IPS-18a (cell line): ENCODE results near the gene MTPN.

ENCODE experiments used
- H3K27ac ChIP-seq: one replicate; pipeline ENCODE4 v1.5.1; 2013; ENCODE audit warnings: low read length
- H3K27me3 ChIP-seq: one replicate; pipeline ENCODE4 v1.6.1; 2013; ENCODE audit warnings: mild to moderate bottlenecking, low read length; ENCODE audit not compliant: control insufficient read depth, insufficient read depth
- H3K36me3 ChIP-seq: one replicate; pipeline ENCODE4 v1.6.1; 2013; ENCODE audit warnings: low read depth, low read length; ENCODE audit not compliant: control insufficient read depth
- H3K4me1 ChIP-seq: one replicate; pipeline ENCODE4 v1.6.1; 2013; ENCODE audit warnings: low read depth, low read length; ENCODE audit not compliant: control insufficient read depth
- H3K4me3 ChIP-seq: one replicate; pipeline ENCODE4 v1.5.1; 2013; ENCODE audit warnings: low read length
- H3K9ac ChIP-seq: one replicate; pipeline ENCODE4 v1.6.1; 2013; ENCODE audit warnings: mild to moderate bottlenecking, low read length, moderate library complexity
- H3K9me3 ChIP-seq: one replicate; pipeline ENCODE4 v1.6.1; 2013; ENCODE audit warnings: low read depth, low read length; ENCODE audit not compliant: control insufficient read depth

Gene MTPN

GRCh38 chr7:135919071-135919841 is 57.9 kb downstream of the MTPN start:
- no peak overlapping the region for H3K27ac ChIP-seq
- H3K9me3 ChIP-seq, result no peaks in the 10 kb centered on the region

GRCh38 chr7:135918134-135918533 is 59.0 kb downstream of the MTPN start:
- Histone ChIP-seq H3K36me3 (no peaks in the 10 kb centered on the region), H3K4me1 (no peaks in the 10 kb centered on the region), H3K4me3 (no peak overlapping the region), H3K9me3 (no peaks in the 10 kb centered on the region), H3K27me3 (no peaks in the 10 kb centered on the region), H3K9ac (no peak overlapping the region), H3K27ac (no peak overlapping the region)

More at GRCh38 chr7:135919071-135919841, 57.9 kb downstream of the MTPN start:
- Histone ChIP-seq H3K27me3 (no peaks in the 10 kb centered on the region), H3K9ac (no peak overlapping the region), H3K36me3 (no peaks in the 10 kb centered on the region), H3K4me3 (no peak overlapping the region), H3K4me1 (no peaks in the 10 kb centered on the region)

- H3K27me3 ChIP-seq, result no peaks in the 10 kb centered on the region
- no peaks in the 10 kb centered on the region for H3K9me3 ChIP-seq
- no peak overlapping the region for H3K9ac ChIP-seq
- H3K36me3 ChIP-seq, result no peaks in the 10 kb centered on the region
- H3K4me1 ChIP-seq, result no peaks in the 10 kb centered on the region
- no peak overlapping the region for H3K4me3 ChIP-seq
- no peak overlapping the region for H3K27ac ChIP-seq
Observed at GRCh38 chr7:135917721-135918120, 59.4 kb downstream of the MTPN start.

- H3K9ac ChIP-seq, result no peak overlapping the region
- no peak overlapping the region for H3K27ac ChIP-seq
- no peaks in the 10 kb centered on the region for H3K9me3 ChIP-seq
- no peaks in the 10 kb centered on the region for H3K4me1 ChIP-seq
- no peaks in the 10 kb centered on the region for H3K27me3 ChIP-seq
- no peaks in the 10 kb centered on the region for H3K36me3 ChIP-seq
- H3K4me3 ChIP-seq, result no peak overlapping the region
Observed at GRCh38 chr7:135914346-135914745, 62.8 kb downstream of the MTPN start.

- H3K9ac ChIP-seq, result no peak overlapping the region
Observed at GRCh38 chr7:135913404-135913803, 63.8 kb downstream of the MTPN start.

GRCh38 chr7:135911099-135911498 is 66.1 kb downstream of the MTPN start:
- Histone ChIP-seq H3K9me3 (no peaks in the 10 kb centered on the region), H3K36me3 (no peaks in the 10 kb centered on the region), H3K27me3 (no peaks in the 10 kb centered on the region), H3K9ac (no peak overlapping the region), H3K27ac (no peak overlapping the region), H3K4me3 (no peak overlapping the region), H3K4me1 (no peaks in the 10 kb centered on the region)

More at GRCh38 chr7:135913404-135913803, 63.8 kb downstream of the MTPN start:
- Histone ChIP-seq H3K9me3 (no peaks in the 10 kb centered on the region), H3K27ac (no peak overlapping the region), H3K36me3 (no peaks in the 10 kb centered on the region), H3K4me1 (no peaks in the 10 kb centered on the region), H3K27me3 (no peaks in the 10 kb centered on the region), H3K4me3 (no peak overlapping the region)

- H3K27me3 ChIP-seq, result no peaks in the 10 kb centered on the region
- H3K4me3 ChIP-seq, result no peak overlapping the region
- H3K4me1 ChIP-seq, result no peaks in the 10 kb centered on the region
- no peak overlapping the region for H3K9ac ChIP-seq
- H3K36me3 ChIP-seq, result no peaks in the 10 kb centered on the region
- no peaks in the 10 kb centered on the region for H3K9me3 ChIP-seq
- H3K27ac ChIP-seq, result no peak overlapping the region
Observed at GRCh38 chr7:135910393-135911036, 66.6 kb downstream of the MTPN start.

- no peaks in the 10 kb centered on the region for H3K27me3 ChIP-seq
- no peak overlapping the region for H3K4me3 ChIP-seq
- H3K27ac ChIP-seq, result no peak overlapping the region
- no peaks in the 10 kb centered on the region for H3K9me3 ChIP-seq
- H3K4me1 ChIP-seq, result no peaks in the 10 kb centered on the region
- no peak overlapping the region for H3K9ac ChIP-seq
- no peaks in the 10 kb centered on the region for H3K36me3 ChIP-seq
Observed at GRCh38 chr7:135905858-135906257, 71.3 kb downstream of the MTPN start.

GRCh38 chr7:135905355-135905754 is 71.8 kb downstream of the MTPN start:
- Histone ChIP-seq H3K27ac (no peak overlapping the region), H3K9ac (no peak overlapping the region), H3K4me3 (no peak overlapping the region), H3K27me3 (no peaks in the 10 kb centered on the region), H3K4me1 (no peaks in the 10 kb centered on the region), H3K36me3 (no peaks in the 10 kb centered on the region), H3K9me3 (no peaks in the 10 kb centered on the region)

GRCh38 chr7:135904282-135904681 is 72.9 kb downstream of the MTPN start:
- H3K9me3 ChIP-seq, result no peaks in the 10 kb centered on the region
- no peaks in the 10 kb centered on the region for H3K4me1 ChIP-seq
- H3K4me3 ChIP-seq, result no peak overlapping the region
- H3K27ac ChIP-seq, result no peak overlapping the region
- no peak overlapping the region for H3K9ac ChIP-seq
- no peaks in the 10 kb centered on the region for H3K27me3 ChIP-seq
- H3K36me3 ChIP-seq, result no peaks in the 10 kb centered on the region

- Histone ChIP-seq H3K36me3 (no peaks in the 10 kb centered on the region), H3K9ac (no peak overlapping the region), H3K4me1 (no peaks in the 10 kb centered on the region), H3K9me3 (no peaks in the 10 kb centered on the region), H3K27ac (no peak overlapping the region), H3K27me3 (no peaks in the 10 kb centered on the region), H3K4me3 (no peak overlapping the region)
Observed at GRCh38 chr7:135901585-135902540, 75.3 kb downstream of the MTPN start.
